ENCODE measurements around the gene LRP1B.
A peak's percentile ranks its signal among the peaks of the same experiment; 100 is the strongest.
"Not testable (repeated sequence)": the region's sequence is repeated elsewhere in the genome, so short reads cannot be mapped to it uniquely, and the experiment has no call there.

LRP1B gene

GRCh38 chr2:140964324-140964723 lies 1166.5 kb downstream of the LRP1B start:
- TF ChIP-seq CTCF (IDR thresholded peaks at IDR 0.05; ENCODE audit: unreplicated experiment in 3 of 3) = peak in 1 of 3 experiments; percentile 20
- not testable (repeated sequence) for H3K4me1 Mint-ChIP-seq; H3K27me3 Mint-ChIP-seq (ENCODE audit: low read depth); H3K4me3 Mint-ChIP-seq; H3K9me3 Mint-ChIP-seq; H3K27ac Mint-ChIP-seq; H3K36me3 Mint-ChIP-seq (ENCODE audit: low read depth)

GRCh38 chr2:140949932-140950331 lies 1180.9 kb downstream of the LRP1B start:
- H3K27me3 Mint-ChIP-seq (ENCODE audit: low read depth) = peaks cover 4% of the 10 kb centered on the region
- no peaks in the 10 kb centered on the region for H3K4me1 Mint-ChIP-seq
- no peak overlapping the region for H3K4me3 Mint-ChIP-seq
- no peak overlapping the region for H3K27ac Mint-ChIP-seq
- no peak for TF ChIP-seq CTCF (IDR thresholded peaks at IDR 0.05; ENCODE audit: unreplicated experiment in 3 of 3)
- no peaks in the 10 kb centered on the region for H3K9me3 Mint-ChIP-seq
- no peaks in the 10 kb centered on the region for H3K36me3 Mint-ChIP-seq (ENCODE audit: low read depth)

- H3K27ac Mint-ChIP-seq = no peak overlapping the region
- TF ChIP-seq CTCF (IDR thresholded peaks at IDR 0.05; ENCODE audit: unreplicated experiment in 3 of 3) = no peak
- H3K4me1 Mint-ChIP-seq = no peaks in the 10 kb centered on the region
- H3K27me3 Mint-ChIP-seq (ENCODE audit: low read depth) = peaks cover 4% of the 10 kb centered on the region
- no peaks in the 10 kb centered on the region for H3K36me3 Mint-ChIP-seq (ENCODE audit: low read depth)
- H3K9me3 Mint-ChIP-seq = no peaks in the 10 kb centered on the region
- no peak overlapping the region for H3K4me3 Mint-ChIP-seq
These were observed 1183.6 kb downstream of the LRP1B start for GRCh38 chr2:140947236-140947635.

GRCh38 chr2:140943867-140944266 lies 1186.9 kb downstream of the LRP1B start:
- no peak overlapping the region for H3K4me3 Mint-ChIP-seq
- no peaks in the 10 kb centered on the region for H3K4me1 Mint-ChIP-seq
- TF ChIP-seq CTCF (IDR thresholded peaks at IDR 0.05; ENCODE audit: unreplicated experiment in 3 of 3) = no peak
- H3K27ac Mint-ChIP-seq = no peak overlapping the region
- H3K9me3 Mint-ChIP-seq = no peaks in the 10 kb centered on the region
- H3K27me3 Mint-ChIP-seq (ENCODE audit: low read depth) = no peaks in the 10 kb centered on the region
- no peaks in the 10 kb centered on the region for H3K36me3 Mint-ChIP-seq (ENCODE audit: low read depth)

- Mint-ChIP-seq H3K27ac (no peak overlapping the region), H3K9me3 (no peaks in the 10 kb centered on the region), H3K4me3 (no peak overlapping the region), H3K36me3 (ENCODE audit: low read depth) (no peaks in the 10 kb centered on the region), H3K4me1 (no peaks in the 10 kb centered on the region), H3K27me3 (ENCODE audit: low read depth) (no peaks in the 10 kb centered on the region)
- no peak for TF ChIP-seq CTCF (IDR thresholded peaks at IDR 0.05; ENCODE audit: unreplicated experiment in 3 of 3)
These were observed 1188.5 kb downstream of the LRP1B start for GRCh38 chr2:140942284-140942683.

- no peak for TF ChIP-seq CTCF (IDR thresholded peaks at IDR 0.05; ENCODE audit: unreplicated experiment in 3 of 3)
- no peak overlapping the region for H3K4me3 Mint-ChIP-seq
- peaks cover 4% of the 10 kb centered on the region for H3K4me1 Mint-ChIP-seq
- no peaks in the 10 kb centered on the region for H3K36me3 Mint-ChIP-seq (ENCODE audit: low read depth)
- no peak overlapping the region for H3K27ac Mint-ChIP-seq
- H3K9me3 Mint-ChIP-seq = no peaks in the 10 kb centered on the region
- no peaks in the 10 kb centered on the region for H3K27me3 Mint-ChIP-seq (ENCODE audit: low read depth)
These were observed 1201.0 kb downstream of the LRP1B start for GRCh38 chr2:140929849-140930248.

All from nephron (organoid).